Measurements from ENCODE around the gene GKN1. TPM values are rescaled to one million over a fixed set of nuclear protein-coding genes. Genes with fewer than 3 reads are reported as not detected.

The GKN1 gene
- total and polyA plus RNA-seq, 2 experiments from 2014 or later = not detected

GRCh38 chr2:69013142-69013839, 38.9 kb downstream of the GKN1 start, which contains the start of gene ANTXR1:
ANTXR1 (plus strand) TSS chr2:69013179; CDS start chr2:69013500, 321 bp downstream.
- TF ChIP-seq CTCF (IDR thresholded peaks at IDR 0.05; ENCODE audit: low read depth, low read length) = no peak

GRCh38 chr2:69013840-69014821, 39.7 kb downstream of the GKN1 start:
- peak; percentile 35 to 77 for DNase-seq (ENCODE audit: low read depth in 1 of 2, low spot score in 1 of 2)
- Histone ChIP-seq H3K36me3 (no peaks in the 10 kb centered on the region), H3K27ac (peak overlapping the region; percentile 13), H3K27me3 (no peaks in the 10 kb centered on the region), H3K9me3 (ENCODE audit: low read depth) (no peaks in the 10 kb centered on the region), H3K4me3 (peak overlapping the region; percentile 96), H3K4me1 (ENCODE audit: low read depth) (peaks cover 29% of the 10 kb centered on the region)
- peak; percentile 10 for TF ChIP-seq CTCF (IDR thresholded peaks at IDR 0.05; ENCODE audit: low read depth, low read length)

More at GRCh38 chr2:69013142-69013839, 38.9 kb downstream of the GKN1 start, which contains the start of gene ANTXR1:
- Histone ChIP-seq H3K27ac (peak within 1 kb of the TSS; percentile 13), H3K4me1 (ENCODE audit: low read depth) (peaks cover 29% of the 10 kb centered on the region), H3K36me3 (no peaks in the 10 kb centered on the region), H3K4me3 (peak within 1 kb of the TSS; percentile 96), H3K27me3 (no peaks in the 10 kb centered on the region), H3K9me3 (ENCODE audit: low read depth) (no peaks in the 10 kb centered on the region)
- DNase-seq (ENCODE audit: low read depth in 1 of 2, low spot score in 1 of 2) = peak; percentile 85

- DNase-seq (ENCODE audit: low read depth in 1 of 2, low spot score in 1 of 2) = peak; percentile 24 to 68
- Histone ChIP-seq H3K27me3 (no peaks in the 10 kb centered on the region), H3K27ac (no peak overlapping the region), H3K9me3 (ENCODE audit: low read depth) (no peaks in the 10 kb centered on the region), H3K4me3 (no peak overlapping the region), H3K36me3 (no peaks in the 10 kb centered on the region), H3K4me1 (ENCODE audit: low read depth) (peaks cover 32% of the 10 kb centered on the region)
- no peak for TF ChIP-seq CTCF (IDR thresholded peaks at IDR 0.05; ENCODE audit: low read depth, low read length)
These were observed 42.6 kb downstream of the GKN1 start for GRCh38 chr2:69017080-69017479.

- Histone ChIP-seq H3K36me3 (no peaks in the 10 kb centered on the region), H3K27me3 (no peaks in the 10 kb centered on the region), H3K4me1 (ENCODE audit: low read depth) (peaks cover 32% of the 10 kb centered on the region), H3K27ac (peak overlapping the region; percentile 41), H3K4me3 (no peak overlapping the region), H3K9me3 (ENCODE audit: low read depth) (no peaks in the 10 kb centered on the region)
- DNase-seq (ENCODE audit: low read depth in 1 of 2, low spot score in 1 of 2) = peak in 1 of 2 donors; percentile 20
- TF ChIP-seq CTCF (IDR thresholded peaks at IDR 0.05; ENCODE audit: low read depth, low read length) = no peak
These were observed 43.4 kb downstream of the GKN1 start for GRCh38 chr2:69017835-69018234.

- Histone ChIP-seq H3K27ac (no peak overlapping the region), H3K4me1 (ENCODE audit: low read depth) (peaks cover 32% of the 10 kb centered on the region), H3K27me3 (no peaks in the 10 kb centered on the region), H3K4me3 (no peak overlapping the region), H3K36me3 (no peaks in the 10 kb centered on the region), H3K9me3 (ENCODE audit: low read depth) (no peaks in the 10 kb centered on the region)
- DNase-seq (ENCODE audit: low read depth in 1 of 2, low spot score in 1 of 2) = peak in 1 of 2 donors; percentile 11
- no peak for TF ChIP-seq CTCF (IDR thresholded peaks at IDR 0.05; ENCODE audit: low read depth, low read length)
These were observed 44.3 kb downstream of the GKN1 start for GRCh38 chr2:69018678-69019095.
